CMK (cell line): ENCODE data around the gene LRRTM4.
"Not testable (repeated sequence)": the region's sequence is repeated elsewhere in the genome, so short reads cannot be mapped to it uniquely, and the experiment has no call there.

ENCODE experiments used
- DNase-seq: peaks from one replicate; pipeline ENCODE4 v3.0.0-alpha.2; 2010; ENCODE audit warnings: low read depth

Gene LRRTM4

GRCh38 chr2:77314721-77315120 lies 207.5 kb downstream of the LRRTM4 start:
- no peak for DNase-seq

GRCh38 chr2:77310416-77310815 lies 211.8 kb downstream of the LRRTM4 start:
- DNase-seq: no peak

GRCh38 chr2:77309725-77310124 lies 212.5 kb downstream of the LRRTM4 start:
- no peak for DNase-seq

- no peak for DNase-seq
These were observed 220.7 kb downstream of the LRRTM4 start for GRCh38 chr2:77301441-77301840.

- no peak for DNase-seq
These were observed 225.4 kb downstream of the LRRTM4 start for GRCh38 chr2:77296791-77297190.

DNA sequence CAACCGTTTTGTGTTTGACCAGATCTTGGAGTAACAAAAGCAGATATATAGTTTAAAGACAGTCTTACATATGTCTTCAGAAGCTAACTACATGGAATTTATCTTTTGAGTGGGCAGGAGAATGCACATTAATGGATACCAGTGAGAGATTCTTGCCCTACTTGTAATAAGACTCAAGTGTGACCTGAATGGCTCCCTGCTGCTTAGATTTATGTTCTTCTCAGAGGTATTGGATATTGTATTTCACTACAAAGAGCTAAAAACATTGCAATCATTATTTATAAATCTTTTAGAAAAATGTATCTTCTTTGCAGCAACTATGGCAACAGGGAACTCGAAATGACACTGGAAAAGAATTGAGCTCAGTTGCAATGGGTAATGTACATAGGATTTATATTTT lies 227.7 kb downstream of the LRRTM4 start:
- no peak for DNase-seq

GRCh38 chr2:77284353-77284752 lies 237.8 kb downstream of the LRRTM4 start:
- no peak for DNase-seq

- no peak for DNase-seq
These were observed 250.9 kb downstream of the LRRTM4 start for GRCh38 chr2:77271262-77271661.

DNA sequence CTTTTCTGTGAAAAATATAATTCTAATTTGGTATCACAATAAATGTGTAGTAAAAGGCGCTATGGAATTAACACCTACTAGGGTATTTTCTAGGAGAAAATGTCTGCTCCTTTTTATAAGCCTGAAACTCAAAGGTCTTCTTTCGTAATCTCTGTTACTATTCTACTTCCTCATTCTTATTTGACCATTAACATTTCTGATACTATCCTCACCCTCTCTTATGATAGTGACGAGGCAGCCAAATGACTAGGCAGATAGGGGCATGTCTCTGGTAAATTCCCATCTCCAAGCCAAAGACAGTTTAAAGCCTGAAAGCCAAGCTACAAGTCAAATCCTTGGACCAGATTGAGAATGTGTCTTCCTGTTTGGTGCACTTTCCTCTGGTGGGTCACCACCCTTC lies 251.7 kb downstream of the LRRTM4 start:
- DNase-seq: no peak

DNA sequence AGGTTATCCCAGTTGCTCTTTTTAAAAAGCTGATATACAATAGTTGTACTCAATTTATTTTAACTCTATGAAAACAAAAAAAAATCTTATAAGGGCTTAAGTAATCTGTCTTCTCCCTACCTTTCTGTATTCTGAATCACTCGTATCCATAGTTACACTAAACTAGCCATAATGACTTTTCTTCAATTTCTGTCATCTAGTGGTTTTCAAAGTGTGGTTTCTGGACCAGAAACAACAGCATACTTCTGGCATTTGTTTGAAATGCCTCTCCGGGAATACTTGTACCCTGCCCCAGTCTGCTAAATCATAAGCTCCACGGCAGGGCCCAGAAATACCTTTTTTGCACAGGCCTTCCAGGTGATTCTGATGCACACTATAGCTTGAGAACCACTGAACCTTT lies 253.6 kb downstream of the LRRTM4 start:
- DNase-seq: no peak

- no peak for DNase-seq
These were observed 289.2 kb downstream of the LRRTM4 start for GRCh38 chr2:77232909-77233425.

- DNase-seq: no peak
These were observed 293.8 kb downstream of the LRRTM4 start for GRCh38 chr2:77228391-77228790.

DNA sequence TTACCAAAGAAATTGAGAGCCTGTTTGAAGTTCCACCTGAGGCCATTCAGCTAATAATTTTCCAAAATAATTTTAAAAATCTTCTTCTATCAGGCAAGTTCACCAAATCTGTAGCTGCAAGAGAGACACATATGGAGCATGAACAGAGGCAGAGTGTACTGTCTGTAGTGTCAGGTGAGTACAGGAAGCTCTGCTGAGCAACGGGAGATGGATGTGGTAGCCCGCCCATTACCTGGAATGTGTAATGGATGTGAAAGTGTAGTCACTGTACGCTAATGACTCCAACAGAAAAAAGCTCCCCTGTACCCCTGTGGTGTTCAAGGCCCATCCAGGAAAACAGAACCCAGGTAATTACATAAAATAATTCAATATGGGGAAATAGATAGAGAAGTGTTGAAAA lies 311.5 kb downstream of the LRRTM4 start:
- DNase-seq: no peak

DNA sequence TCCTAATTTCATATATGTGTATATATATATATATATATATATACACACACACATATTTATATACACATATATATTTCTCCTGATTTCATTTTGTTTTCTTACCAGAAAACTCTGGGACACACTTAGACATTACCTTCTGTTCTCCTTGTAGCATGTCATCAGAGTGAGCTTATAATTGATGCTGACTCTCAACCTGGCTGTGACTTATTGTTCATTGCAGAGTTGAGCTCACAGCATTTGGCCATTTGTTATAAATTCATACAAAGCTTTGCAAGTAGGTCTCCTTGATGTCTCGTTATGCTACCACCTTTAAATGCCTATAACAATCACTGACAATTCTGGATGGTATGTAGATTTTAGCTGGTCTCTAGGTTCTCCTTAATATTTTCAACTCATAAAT lies 314.8 kb downstream of the LRRTM4 start:
- DNase-seq: no peak

DNA sequence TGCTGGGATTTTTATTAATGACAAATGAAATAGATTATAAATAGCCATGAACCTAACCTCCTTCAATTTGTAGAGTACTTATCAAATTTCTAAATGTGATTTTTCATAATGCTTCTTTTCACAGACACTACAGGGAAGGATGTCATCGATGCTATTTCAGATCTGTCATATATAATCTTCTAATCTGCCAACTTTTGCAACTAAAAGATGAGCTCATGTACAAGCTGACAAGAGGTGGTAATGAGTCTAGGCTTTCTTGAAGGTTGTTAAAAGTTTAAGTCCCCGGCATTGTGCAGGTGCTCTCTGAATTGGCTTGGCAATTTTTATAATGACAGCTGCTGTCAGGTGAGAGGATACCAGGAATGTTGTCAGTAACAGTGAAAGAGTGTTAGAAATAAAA lies 320.4 kb downstream of the LRRTM4 start:
- no peak for DNase-seq

- DNase-seq: no peak
These were observed 322.8 kb downstream of the LRRTM4 start for GRCh38 chr2:77199411-77199810.

GRCh38 chr2:77193858-77194448 lies 328.2 kb downstream of the LRRTM4 start:
- DNase-seq: no peak

- DNase-seq: no peak
These were observed 329.3 kb downstream of the LRRTM4 start for GRCh38 chr2:77192811-77193289.

DNA sequence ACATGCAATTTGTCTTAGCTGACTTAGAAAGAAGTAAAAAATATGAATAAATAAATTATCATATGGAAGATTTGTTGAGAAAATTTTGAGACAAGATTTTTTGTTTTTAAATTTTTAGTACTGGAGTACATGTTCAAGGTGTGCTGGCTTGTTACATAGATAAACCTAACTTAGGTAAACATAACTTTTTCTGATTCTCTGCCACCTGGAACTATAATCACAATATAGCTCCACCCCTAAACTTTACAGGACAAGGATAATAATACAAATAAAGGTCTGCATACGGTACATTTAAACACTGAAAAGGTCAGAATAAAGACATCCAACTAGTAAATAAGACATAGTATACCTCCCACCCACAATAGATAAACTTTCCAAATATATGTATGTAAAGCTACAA lies 330.5 kb downstream of the LRRTM4 start:
- no peak for DNase-seq

GRCh38 chr2:77190721-77191346 lies 331.3 kb downstream of the LRRTM4 start:
- DNase-seq: no peak

GRCh38 chr2:77185052-77185451 lies 337.1 kb downstream of the LRRTM4 start:
- no peak for DNase-seq

GRCh38 chr2:77179297-77179696 lies 342.9 kb downstream of the LRRTM4 start:
- DNase-seq: no peak

DNA sequence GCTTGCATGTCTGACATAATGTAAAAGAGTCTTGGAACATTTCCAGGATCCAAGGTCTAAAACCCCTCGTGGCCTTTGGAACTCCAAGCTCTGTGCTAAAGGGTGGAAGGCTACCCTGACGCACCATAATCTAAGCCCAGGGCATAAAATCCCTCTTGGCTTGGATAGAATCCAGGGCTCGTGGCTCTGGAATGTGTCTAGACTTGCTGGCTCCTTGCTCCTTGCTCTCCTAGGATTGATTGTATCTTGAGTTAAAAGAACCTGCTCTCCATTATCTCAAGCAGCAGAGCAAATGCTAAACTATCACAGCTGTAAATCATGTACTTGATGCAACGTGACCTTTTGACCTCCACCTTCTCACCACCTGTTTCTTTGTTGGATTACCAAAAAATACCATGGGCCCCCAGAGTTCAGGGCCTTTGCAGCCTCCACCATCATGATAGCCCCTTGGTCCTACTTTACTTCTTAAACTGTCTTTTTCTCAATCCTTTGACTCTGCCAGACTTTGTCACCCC lies 346.9 kb downstream of the LRRTM4 start:
- DNase-seq: not testable (repeated sequence)

- DNase-seq: no peak
These were observed 352.8 kb downstream of the LRRTM4 start for GRCh38 chr2:77169426-77169825.
